ENCODE data around the gene RNF26.

The RNF26 gene

GRCh38 chr11:119355091-119355843 is 20.9 kb downstream of the RNF26 start:
- no peak for DNase-seq

GRCh38 chr11:119356349-119357031 is 22.2 kb downstream of the RNF26 start:
- peak; percentile 70 to 76 for DNase-seq

GRCh38 chr11:119357074-119357473 is 22.7 kb downstream of the RNF26 start:
- DNase-seq, result no peak

DNA sequence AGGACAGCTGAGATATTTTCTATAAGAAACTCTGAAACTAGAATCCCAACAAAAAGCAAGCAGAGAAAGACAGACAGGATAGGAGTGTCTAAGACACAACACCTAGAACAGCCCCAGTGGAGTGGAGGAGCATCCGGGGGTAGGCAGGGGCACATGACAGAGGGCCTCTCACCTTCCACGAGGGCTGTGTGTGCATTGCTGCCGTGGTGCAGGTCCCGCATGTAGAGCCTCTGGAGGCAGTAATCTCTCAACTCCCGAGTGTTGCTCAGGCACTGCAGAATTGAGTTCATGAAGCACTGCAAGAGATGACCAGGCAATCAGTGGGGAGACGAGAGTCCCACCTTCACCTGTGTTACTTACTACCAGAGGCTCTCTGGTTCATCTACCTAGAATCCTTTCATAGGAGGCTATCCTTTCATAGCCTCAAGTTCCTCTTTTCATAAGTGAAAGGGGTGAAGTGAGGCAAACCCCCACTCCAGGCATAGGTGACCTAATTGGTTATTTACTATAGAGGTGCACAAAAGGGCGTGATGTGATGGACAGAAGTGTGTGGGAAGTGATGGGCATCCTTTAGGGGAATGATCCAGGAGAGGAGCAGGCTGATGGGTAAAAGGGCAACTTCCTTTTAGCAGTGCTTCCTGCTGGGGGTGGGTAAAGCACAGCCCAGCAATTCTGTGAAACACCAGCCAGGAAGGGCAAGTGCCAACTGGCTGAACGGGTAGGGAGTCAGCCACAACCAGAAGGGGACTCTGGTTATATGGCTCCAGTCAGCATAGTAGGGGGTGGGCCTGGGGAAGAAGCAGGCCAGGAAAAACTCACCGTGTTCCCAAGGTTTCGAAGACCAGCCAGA is 25.3 kb downstream of the RNF26 start:
- no peak for DNase-seq

GRCh38 chr11:119361056-119361787 is 26.9 kb downstream of the RNF26 start:
- no peak for DNase-seq

DNA sequence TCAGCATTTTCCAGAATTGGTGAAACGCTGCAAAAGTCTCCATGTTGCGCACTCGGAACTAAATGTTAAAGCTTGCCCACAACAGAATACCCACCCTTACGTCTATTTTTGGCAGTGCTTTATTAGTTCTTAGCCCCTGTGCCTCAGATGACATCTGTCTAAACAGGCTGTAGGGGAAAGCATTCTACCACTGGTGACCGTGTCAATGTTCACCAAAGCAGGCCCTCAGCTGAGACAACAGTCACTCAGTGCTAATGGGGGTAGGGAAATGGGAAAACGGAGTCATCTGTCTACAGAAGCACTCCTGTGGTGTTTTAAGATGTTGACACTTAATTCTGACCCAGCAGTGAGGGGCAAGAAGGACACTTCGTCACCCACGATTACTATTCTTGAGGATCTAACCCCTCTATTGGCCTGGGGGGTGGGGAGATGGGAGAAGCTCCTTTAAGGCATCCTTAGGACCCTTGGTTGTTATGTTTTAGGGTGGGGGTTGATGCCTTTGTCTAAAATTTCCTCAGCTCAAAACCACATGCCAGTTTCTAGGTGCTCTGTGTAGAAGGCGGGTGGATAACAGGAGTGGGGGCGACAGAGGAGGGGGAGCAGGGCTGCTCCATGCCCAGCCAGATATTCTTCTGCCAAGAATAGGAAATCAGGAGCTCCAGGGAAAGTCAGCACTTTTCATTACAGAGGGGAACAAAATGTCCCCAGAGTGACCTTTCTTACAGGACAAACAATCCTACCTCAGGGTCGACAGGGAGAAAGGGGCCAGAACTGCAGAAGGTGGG is 27.8 kb downstream of the RNF26 start:
- no peak for DNase-seq

GRCh38 chr11:119362741-119363080 is 28.4 kb downstream of the RNF26 start:
- DNase-seq, result no peak

GRCh38 chr11:119363081-119363850 is 28.9 kb downstream of the RNF26 start:
- no peak for DNase-seq

DNA sequence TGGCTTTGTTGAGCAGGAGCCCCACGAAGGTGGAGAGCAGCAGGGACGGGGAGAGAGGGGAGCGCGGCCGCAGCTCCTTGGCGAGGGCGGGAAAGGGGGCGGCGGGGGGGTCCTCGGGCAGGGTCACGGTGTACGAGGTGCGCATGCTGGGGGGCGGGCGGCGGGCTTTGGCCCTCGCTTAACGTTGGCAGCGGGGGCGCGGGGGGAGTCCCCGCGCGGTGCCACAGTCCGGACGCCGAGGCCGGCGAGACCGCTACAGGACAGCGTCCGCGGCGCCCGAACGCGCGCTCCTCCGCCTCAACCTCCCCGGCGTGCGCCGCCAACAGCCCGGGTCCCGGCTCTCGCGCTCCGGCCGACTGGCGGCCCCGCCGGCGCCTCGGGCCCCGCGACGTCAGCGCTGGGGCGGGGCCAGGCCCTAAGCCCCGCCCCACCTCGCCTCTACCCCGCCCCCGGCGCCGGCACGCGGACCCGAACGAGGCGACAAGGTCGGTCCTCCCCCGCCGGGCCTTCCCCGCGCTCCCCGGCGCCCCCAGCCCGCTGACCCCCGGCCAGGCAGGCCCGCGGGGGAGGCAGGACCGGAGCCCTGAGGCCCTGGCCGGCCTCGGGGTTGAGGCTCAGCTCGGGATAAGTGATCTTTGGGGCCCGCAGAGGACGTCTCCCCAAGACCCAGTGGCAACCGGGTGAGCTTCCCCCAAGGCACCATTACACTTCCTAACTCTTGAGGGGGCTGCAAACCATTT is 29.7 kb downstream of the RNF26 start:
- DNase-seq, result peak; percentile 52 to 70

DNA sequence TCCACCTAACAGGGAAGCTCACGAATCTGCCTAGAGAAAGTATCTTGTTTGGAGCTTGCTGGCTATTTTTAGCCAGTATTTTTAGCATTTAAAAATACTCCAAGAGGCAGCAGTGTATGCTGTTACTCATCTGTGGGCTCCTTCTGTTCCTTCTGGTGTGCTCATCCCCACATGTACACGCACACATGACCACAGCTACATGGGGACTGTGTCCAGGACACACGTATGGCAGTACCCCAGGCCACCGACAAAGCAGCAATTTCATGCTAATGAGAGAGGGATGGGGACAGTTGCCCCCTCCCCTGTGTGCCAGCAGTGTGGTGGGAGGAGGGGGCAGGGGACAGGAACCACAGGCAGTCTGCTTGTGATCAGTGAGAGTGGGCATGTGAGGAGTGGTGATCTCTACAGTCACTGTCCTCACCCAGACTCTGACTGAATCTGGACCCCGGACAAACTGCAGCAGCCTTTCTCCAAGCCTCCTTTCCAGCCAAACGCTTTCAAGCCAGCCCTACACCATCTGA is 30.8 kb downstream of the RNF26 start:
- no peak for DNase-seq

DNA sequence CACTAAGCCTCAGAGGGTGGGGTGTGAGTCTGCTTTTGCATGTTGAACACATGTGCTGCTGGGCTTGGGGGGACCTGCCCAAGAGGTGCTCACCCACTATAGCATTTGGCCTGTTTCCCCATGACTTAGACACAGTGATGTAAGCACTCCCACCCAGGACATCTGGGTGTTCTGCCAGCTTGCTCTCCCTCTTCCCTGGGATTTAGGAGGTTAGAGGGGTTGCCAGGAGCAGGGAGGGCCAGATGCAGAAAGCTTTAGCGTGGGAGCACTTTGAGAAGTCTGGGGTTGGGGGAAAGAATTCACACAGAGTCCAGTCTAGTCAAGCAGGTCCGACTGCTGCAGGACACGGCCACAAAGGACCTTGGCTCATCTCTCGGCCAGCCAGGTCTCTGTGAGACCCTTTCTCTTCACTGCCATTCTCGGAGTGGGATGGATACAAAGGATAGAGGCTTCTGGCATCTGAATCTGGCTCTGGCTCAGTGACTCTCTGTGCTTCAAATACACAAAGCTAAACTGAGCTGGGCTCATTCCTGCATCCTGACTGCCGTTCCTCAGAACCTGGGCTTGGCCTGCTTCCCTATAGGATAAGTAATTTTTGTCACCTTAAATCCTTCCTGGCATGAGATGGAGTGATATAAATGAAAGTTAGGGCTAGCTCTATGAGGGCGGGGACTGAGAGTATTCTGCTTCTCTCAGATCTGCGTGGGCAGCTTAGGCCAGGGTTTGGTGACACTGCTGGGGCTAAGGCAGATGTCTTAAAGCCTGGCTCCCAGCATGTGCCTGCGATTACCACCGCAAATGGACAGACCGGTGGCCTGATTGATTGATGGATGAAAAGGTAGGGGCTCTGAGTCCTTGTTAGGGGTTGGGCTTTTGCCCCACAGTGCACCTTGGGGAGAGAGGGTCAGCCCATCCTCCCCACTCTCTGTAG is 32.6 kb downstream of the RNF26 start:
- no peak for DNase-seq

DNA sequence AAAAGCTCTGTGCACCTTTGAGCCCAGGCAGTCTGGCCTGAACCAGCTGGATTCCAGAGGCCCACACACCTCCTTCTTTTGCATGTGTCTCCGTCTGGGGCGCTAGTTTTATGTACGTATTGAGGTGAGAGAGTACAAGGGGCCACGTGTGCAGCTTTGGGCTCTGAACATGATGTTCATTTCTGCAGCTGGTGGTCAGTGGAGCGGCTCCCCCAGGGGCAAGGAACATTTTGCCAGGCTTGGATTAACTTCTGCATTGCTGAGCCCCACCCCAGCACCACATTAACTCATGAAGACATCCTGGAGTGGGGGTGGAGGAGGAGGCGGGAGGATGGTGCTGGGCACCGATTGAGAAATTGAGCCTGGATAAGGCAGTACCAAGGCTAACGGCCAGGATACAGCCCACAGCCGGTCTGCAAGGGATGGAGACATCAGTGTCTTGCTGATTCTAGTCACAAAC is 33.4 kb downstream of the RNF26 start:
- no peak for DNase-seq

GRCh38 chr11:119368121-119369034 is 34.1 kb downstream of the RNF26 start:
- DNase-seq, result no peak

DNA sequence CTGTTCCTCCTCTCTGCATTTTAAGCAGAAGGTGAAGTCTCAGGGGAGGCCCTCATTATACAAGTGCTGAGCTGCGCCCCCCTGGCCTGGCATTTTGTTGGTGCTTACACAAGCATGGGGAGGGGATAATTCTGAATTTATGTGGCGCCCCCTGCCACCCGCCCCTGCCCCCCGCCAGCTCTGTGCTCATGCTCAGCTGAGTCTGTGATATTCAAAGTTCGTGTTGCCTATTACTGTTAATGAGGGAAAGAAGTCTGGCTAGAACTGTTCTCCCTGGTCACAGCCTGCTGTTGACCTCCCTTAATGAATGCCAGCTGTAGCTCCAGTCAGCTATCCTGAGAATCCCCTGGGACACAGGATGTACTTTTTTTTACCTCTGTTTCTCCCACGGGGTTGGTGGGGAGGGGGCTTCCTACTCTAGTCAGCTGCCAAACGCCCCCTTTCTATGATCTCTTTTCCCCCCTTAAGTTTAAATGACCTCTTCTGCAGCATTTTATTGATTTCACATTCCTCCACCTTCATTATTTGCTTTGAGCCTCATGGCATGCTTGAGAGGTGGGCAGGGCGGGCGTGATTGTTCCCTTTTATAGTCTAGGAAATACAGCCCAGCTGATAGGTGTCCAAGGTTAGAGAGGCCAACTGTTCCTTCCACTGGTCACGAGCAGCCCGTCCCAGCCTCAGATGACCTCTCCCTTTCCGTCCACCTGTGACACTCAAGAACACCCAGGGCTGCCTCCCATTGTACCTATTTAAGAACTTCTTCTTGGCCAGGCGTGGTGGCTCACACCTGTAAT is 35.0 kb downstream of the RNF26 start:
- DNase-seq, result no peak

DNA sequence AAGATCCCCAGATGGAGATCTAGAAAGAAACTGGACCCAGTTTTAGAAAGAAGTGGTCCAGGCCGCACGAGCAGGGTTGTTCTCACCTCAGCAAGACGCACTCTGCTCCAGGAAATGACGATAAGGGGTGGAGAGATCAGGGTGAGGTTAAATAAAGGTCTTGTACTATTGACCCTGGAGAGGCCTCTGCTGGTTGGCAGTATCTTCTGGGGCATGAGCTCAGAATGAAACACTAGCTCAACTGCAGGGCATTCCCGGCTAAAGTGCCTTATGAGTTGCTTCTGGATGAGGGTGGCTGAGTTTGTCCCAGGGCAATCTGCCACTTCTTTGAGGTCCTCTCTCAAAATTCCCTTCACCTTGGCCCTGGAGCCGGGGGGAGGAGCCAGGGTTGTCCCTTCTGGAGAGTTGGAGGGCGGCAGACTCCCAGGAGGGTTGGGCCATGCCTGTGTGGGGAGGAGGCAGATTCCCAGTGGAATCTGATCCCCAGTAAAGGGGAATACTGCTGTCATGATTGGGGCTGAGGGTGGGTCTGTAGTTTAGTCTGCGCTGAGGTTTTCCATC is 36.2 kb downstream of the RNF26 start:
- DNase-seq, result peak in 1 of 2 donors; percentile 44

GRCh38 chr11:119371067-119371601 is 36.8 kb downstream of the RNF26 start:
- DNase-seq, result no peak
